Measurements from ENCODE around the gene SNPH.

Gene SNPH

DNA sequence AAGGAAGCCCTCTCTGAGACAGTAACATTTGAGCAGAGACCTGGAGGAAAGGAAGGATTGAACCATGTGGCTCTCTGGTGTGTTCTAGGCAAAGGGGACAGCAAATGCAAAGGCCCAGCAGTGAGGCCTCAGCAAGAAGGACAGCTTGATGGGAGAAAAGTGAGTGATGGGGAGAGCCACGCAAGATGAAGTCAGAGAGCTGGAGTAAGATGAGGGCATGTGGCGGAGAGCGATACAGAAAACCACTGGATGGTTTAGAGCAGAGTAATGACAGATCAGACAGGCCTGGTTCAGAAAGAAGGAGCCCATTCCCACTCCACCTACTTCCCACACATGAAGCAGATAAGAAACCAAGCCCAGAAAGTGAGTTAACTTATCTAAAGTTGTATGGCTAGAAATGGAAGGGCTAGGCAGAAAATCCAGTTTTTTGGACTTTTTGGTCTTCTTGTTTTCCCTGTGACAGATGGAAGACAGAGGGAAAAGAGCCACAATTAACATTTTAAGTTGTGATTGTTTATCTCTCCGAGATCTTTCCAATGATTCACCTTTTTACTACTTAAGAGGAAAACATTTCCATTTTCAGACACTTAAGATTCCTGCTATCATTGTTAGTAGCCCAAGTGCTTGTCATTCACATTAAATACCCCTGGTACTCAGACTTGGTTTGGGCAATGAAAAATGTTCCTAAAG, 723 bp upstream of the SNPH start:
- DNase-seq (ENCODE audit: low spot score) = no peak

DNA sequence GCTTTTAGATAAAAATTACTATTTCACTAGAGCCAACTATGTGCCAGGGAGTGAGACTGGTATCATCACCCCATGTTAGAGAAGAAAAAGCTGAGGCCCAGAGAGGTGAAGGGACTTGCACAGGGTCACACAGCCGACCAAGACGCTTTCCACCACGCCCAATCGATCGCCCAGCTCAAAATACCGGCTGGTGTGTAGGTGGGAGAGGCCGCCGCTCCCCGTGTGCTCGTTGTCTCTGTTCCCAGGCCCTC, 253 bp upstream of the SNPH start:
- no peak for DNase-seq (ENCODE audit: low spot score)

DNA sequence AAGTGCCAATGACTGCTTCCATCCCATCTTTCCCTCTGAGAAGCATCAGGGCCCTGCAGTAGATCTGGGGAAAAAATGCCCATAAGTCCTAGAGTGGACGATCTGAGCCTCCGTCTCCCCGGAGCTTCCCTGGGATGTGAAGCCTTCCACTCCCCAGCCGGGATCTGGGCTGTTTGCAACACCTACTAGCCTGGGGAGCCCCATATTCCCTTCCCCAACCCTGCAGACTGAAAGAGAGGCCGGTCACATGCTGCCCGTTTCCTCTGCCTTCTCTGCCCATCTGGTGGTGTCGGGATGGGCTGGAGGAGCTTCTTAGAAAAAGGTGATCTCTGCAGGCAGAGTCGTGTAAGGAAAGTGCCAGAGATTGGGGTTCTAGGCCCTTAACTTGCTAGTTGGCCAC, 1.1 kb downstream of the SNPH start:
- no peak for DNase-seq (ENCODE audit: low spot score)

DNA sequence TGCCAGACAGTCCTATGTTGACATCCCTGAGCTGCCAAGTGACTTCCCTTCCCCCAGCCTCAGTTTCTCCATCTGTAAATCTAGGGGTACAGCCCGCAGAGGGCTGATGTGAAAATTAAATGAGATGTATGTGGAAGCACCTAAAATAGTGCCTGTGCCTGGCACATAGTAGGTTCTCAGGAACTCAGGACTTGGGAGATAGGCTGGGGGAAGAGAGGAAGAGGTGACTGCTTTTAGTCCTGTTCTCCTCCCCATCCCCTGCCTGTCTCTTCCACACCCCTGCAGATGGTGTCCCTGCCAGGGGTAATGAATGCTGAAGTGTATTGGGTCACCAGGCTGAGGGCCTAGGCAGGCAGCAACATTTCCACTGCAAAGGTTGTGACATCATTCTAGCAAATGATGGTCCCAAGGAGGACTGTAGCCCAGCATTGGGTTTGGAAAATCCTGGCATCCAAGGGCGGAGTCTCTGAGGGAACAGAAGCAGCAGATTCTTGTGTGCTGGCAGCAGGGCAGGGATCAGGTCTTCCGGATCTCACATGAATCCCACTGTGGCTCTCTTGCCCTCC, 1.8 kb downstream of the SNPH start:
- no peak for DNase-seq (ENCODE audit: low spot score)

DNA sequence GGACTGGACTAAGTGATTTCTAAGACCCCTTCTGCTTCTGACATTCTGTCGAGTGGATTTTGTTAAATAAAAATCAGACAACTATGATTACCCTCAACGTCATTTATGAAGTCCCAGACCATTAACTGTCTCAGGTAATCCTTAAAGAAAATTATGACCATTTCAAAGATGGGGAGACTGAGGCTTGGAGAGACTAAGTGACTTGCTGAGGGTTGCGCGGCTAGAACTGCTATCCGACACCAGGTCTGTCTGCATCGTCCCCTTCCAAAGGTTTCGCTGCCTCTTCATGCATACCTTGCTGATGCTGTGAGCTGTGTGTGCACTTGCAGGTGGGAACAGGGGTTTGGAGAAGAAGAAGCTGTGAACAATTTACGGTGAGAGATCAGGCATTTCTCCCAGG, 3.1 kb downstream of the SNPH start:
- no peak for DNase-seq (ENCODE audit: low spot score)

GRCh38 chr20:1269850-1270249, 3.8 kb downstream of the SNPH start:
- DNase-seq (ENCODE audit: low spot score) = no peak

DNA sequence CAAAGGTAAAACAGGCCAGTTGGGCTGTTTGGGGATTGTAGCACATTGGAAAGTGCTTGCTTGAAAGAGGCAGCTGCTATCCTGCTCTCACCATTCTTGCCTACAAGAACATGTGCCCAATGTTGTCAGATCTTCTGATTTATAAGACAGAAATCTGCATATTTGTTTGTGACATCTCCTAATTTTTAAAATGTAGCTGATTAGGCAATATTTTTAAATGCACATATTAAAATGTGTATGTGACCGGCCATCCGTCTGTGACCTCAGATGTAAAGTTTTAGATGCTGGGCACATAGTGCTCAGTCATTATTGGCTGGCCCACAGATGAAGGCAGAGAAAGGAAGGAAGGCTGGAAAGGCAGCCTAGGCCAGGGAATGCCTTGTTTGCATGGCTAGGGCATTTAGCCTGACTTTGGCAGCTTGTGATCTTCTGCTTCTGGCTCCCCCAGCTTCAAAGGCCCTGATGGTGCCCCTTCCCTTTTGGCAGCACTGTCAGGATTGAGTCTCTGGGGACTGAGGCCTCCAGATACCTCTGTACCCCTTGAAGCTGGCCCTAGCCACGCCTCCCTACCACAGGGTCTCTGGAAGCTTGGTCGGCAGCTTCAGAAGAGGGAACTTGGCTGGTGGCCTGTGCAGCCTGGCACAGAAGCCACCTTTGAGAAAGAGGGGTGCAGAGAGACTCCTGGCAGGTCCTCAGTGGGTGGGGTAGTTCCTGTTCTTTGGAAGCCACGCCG, 6.4 kb downstream of the SNPH start:
- no peak for DNase-seq (ENCODE audit: low spot score)

DNA sequence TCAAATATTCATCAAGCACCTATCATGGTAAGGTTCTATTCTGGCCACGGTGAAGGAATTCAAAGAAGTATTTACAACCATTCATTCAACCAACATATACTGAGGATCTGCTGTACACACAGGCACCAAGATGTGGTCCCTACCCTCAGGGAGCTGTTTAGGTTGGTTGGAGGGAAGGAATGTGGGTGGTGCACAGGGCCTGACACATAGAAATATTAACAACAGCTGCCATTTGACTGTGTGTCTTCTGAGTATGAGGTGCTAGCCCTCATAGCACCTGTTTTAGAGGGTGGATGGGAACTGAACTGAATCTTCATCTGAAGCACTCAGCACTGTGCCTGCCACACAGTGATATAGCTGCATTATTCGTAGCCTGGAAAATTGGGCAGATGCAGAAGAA, 7.3 kb downstream of the SNPH start:
- DNase-seq (ENCODE audit: low spot score) = no peak

- no peak for DNase-seq (ENCODE audit: low spot score)
Observed at GRCh38 chr20:1274485-1275311, 8.6 kb downstream of the SNPH start.

DNA sequence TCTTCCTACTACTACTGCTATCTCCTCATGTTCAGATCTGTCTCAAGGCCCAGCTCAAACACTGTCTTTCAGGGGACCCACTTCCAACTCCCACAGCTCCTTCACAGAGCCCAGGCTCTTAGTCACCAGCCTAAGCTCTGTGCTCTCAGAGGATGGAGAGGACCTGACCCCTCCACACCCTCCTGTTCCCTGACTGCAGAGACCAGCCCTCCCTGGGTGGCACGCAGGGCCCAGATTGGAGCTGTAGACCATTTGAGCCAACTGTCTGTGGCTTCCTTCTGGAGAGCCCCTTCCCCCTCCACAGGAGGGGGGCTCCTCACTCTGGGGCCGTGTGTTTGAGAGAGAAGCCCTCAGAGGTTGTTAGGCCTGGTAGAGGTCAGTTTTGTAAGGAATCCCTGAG, 9.8 kb downstream of the SNPH start:
- DNase-seq (ENCODE audit: low spot score) = no peak

DNA sequence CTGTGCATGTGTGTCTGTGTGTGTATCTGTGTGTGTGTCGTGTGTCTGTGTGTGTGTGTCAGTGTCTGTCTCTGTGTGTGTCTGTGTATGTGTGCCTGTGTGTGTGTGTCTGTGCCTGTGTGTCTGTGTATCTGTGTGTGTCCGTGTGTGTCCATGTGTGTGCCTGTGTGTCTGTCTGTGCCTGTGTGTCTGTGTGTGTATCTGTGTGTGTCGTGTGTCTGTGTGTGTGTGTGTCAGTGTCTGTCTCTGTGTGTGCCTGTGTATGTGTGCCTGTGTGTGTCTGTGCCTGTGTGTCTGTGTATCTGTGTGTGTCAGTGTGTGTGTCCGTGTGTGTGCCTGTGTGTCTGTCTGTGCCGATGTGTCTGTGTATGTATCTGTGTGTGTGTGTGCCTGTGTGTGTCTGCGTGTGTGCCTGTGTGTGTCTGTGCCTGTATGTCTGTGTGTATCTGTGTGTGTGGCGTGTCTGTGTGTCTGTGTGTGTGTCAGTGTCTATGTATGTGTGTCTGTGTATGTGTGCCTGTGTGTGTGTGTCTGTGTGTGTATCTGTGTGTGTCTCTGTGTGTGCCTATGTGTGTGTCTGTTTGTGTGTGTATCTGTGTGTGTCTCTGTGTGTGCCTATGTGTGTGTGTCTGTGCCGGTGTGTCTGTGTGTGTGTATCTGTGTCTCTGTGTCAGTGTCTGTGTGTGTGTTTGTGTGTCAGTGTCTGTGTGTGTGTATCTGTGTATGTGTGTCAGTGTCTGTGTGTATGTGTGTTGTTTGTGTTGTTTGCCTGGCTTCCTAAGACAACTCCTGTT, 11.6 kb downstream of the SNPH start:
- DNase-seq (ENCODE audit: low spot score) = no peak

DNA sequence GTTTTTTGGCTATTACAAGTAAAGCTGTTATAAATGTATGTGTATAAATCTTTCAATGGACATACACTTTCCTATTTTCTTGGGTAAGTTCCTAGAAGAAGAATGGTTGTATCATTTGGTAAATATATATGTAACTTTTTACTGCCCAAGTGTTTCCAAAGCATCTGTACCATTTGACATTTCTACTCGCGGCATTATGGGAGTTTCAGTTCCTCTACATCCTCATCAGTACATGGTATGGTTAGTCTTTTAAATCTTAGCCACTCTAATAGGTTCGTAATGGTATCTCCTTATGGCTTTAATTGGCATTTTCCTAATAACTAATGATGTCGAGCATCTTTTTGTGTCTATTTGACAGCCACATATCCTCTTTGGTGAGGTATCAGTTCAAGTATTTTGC, 12.9 kb downstream of the SNPH start:
- no peak for DNase-seq (ENCODE audit: low spot score)

GRCh38 chr20:1280195-1281102, 14.4 kb downstream of the SNPH start:
- no peak for DNase-seq (ENCODE audit: low spot score)

GRCh38 chr20:1281279-1282057, 15.4 kb downstream of the SNPH start:
- no peak for DNase-seq (ENCODE audit: low spot score)

- DNase-seq (ENCODE audit: low spot score) = no peak
Observed at GRCh38 chr20:1282966-1283365, 16.9 kb downstream of the SNPH start.

DNA sequence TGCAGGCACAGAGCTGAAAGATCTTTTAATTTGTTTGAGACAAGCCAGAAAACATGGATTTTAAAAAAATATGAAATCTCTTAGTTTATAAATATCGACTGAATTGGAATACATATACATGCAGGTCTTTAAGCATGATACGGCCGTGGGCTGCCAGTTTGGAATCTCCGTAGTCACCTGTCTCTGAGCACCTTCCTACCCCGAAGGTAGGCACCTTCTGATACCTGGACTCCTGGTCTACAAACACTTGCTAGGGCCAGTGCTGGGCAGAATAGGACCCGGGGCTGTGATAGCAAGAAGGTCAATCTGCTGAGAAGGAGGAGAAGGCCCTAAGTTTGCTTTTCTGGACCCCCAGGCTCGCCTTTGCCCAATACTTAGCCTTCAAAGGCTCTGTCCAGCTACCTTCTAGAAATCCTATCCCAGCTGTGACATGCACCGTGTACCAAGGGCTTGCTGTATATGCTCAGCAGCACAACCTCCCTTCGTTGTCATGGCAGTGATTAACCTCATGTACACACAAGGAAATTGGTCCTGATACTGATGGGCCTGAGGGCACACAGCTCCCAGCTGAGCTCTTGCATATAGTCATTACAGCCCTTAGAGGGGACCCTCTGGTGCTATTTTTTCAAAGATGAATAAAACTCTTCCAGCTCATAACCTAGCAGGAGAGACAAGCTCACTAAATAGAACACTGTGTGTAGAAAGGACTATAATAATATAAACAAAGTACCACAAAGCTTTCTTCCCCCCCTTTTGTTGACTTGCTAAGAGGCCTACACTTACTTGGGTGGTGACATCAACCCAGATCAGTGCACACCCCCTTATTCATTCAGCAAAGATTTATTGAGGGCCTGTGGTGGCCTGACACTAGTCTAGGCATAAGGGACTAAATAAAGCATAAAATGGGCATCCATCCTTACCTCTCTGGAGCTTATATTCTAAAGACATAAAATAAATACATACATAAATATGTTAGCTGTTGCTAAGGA, 17.7 kb downstream of the SNPH start:
- no peak for DNase-seq (ENCODE audit: low spot score)

DNA sequence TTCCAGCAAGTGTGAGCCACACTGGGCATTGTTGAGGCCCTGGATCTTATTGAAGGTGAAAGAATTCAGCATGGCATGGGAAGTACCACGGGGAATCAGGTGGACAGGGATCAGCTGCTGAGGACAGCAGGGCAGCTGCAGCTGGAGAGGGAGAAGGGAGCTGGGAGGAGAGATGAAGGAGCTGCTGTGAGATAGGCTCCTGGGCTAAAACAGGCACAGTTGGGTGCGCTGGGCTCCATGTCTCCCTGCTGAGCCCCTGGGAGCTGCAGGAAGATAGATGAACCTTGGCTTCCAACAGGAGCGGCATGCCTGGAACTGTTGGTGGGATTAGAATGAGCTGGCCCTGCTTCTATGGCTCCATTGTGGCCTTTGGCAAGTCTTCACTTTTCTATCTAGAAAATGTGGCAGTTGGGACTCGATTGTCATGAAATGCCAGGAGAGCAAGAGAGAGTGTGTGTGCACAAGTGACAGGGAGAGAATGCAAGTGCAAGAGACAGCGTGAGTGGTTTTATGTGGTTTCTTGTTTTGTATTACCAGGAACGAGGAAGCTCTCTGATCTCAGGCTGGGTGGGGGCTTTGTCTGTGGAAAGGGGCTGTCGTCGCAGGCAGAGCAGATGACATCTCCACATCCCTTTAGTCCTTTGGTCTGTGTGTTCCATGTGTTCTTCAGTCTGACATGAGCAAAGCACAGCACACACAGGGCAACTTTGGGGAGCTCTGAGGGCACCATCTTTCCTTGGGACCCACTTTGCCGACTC, 20.4 kb downstream of the SNPH start:
- DNase-seq (ENCODE audit: low spot score) = no peak

DNA sequence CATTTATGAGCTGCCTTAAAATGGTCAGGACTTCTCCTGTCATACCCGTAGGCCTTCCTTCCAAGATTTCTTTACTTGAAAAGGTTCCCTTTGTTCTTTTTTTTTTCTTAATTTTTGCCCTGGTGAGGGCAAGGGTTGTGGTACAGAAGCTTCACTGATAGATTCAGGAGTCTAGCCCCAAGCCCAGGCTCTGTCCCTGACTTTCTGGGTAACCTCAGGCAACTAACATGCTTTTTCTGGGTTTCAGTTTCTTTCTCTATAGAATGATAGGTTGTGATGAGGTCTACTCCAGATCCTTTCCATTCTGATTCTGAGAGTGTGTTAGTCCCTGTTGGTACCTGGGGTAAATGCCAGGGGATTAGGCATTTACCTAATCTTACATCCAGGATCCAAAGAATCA, 21.2 kb downstream of the SNPH start:
- DNase-seq (ENCODE audit: low spot score) = no peak
